Measurements from ENCODE around the gene FAXDC2. TPM values are rescaled to one million over a fixed set of nuclear protein-coding genes. Genes with fewer than 3 reads are reported as not detected.

Gene FAXDC2
- total RNA-seq, 1 experiment from 2014 or later: 0.39 TPM

- intact Hi-C loops (cut with micrococcal nuclease; ENCODE audit: unreplicated experiment) (no loop called here), in situ Hi-C loops (cut with HindIII; ENCODE audit: low pct_unique_long_range_greater_than_20kb, low sequenced_read_pairs) (no loop called here)
- CTCF ChIA-PET: no interaction called here
- no peak for TF ChIP-seq TCF7L2 (IDR thresholded peaks at IDR 0.05; ENCODE audit: low read depth, low read length)
- no peak for TF ChIP-seq SIN3A (IDR thresholded peaks at IDR 0.05; ENCODE audit: borderline replicate concordance, insufficient read depth, low read depth, low read length)
- TF ChIP-seq POLR2AphosphoS5 (IDR thresholded peaks at IDR 0.05; ENCODE audit: low read depth, low read length): no peak
- no peak for TF ChIP-seq REST (IDR thresholded peaks at IDR 0.05; ENCODE audit: insufficient read depth in 1 of 2, low read depth in 2 of 2, low read length in 1 of 2)
- no peak for TF ChIP-seq CTCF (IDR thresholded peaks at IDR 0.05)
- ATAC-seq (no peak), DNase-seq (ENCODE audit: low read depth, low spot score) (no peak)
- Histone ChIP-seq H3K4me1 (ENCODE audit: control insufficient read depth, insufficient read depth, low read length) (no peaks in the 10 kb centered on the region), H3K27ac (ENCODE audit: low read length) (no peak overlapping the region), H3K4me3 (ENCODE audit: low read depth in 2 of 2, low read length in 2 of 2) (no peak overlapping the region), H3K9me3 (ENCODE audit: control insufficient read depth, insufficient read depth, low read depth, low read length) (no peaks in the 10 kb centered on the region), H3K36me3 (ENCODE audit: control insufficient read depth, insufficient read depth, low read length) (peaks cover 3% of the 10 kb centered on the region), H3K27me3 (ENCODE audit: control insufficient read depth, insufficient read depth, low read length) (no peaks in the 10 kb centered on the region)
- no TSS peak for BruUV-seq (replicated peaks)
- POLR2A ChIA-PET: no interaction called here
Measured at GRCh38 chr5:154830596-154830995, 19.8 kb downstream of the FAXDC2 start.

GRCh38 chr5:154830219-154830595, 20.2 kb downstream of the FAXDC2 start:
- TF ChIP-seq TCF7L2 (IDR thresholded peaks at IDR 0.05; ENCODE audit: low read depth, low read length) (no peak), POLR2AphosphoS5 (IDR thresholded peaks at IDR 0.05; ENCODE audit: low read depth, low read length) (no peak), SIN3A (IDR thresholded peaks at IDR 0.05; ENCODE audit: borderline replicate concordance, insufficient read depth, low read depth, low read length) (no peak), CTCF (IDR thresholded peaks at IDR 0.05) (no peak), REST (IDR thresholded peaks at IDR 0.05; ENCODE audit: insufficient read depth in 1 of 2, low read depth in 2 of 2, low read length in 1 of 2) (no peak)
- peaks cover 3% of the 10 kb centered on the region for H3K36me3 ChIP-seq (ENCODE audit: control insufficient read depth, insufficient read depth, low read length)
- H3K4me1 ChIP-seq (ENCODE audit: control insufficient read depth, insufficient read depth, low read length): no peaks in the 10 kb centered on the region
- no peak; the same call in 1 of the 2 replicates for ATAC-seq
- intact Hi-C loops (cut with micrococcal nuclease; ENCODE audit: unreplicated experiment): no loop called here
- ChIA-PET POLR2A (no interaction called here), CTCF (no interaction called here)
- no peak for DNase-seq (ENCODE audit: low read depth, low spot score)
- no peak overlapping the region for H3K4me3 ChIP-seq (ENCODE audit: low read depth in 2 of 2, low read length in 2 of 2)
- no peaks in the 10 kb centered on the region for H3K9me3 ChIP-seq (ENCODE audit: control insufficient read depth, insufficient read depth, low read depth, low read length)
- no TSS peak for BruUV-seq (replicated peaks)
- no peak overlapping the region for H3K27ac ChIP-seq (ENCODE audit: low read length)
- H3K27me3 ChIP-seq (ENCODE audit: control insufficient read depth, insufficient read depth, low read length): no peaks in the 10 kb centered on the region
- in situ Hi-C loops (cut with HindIII; ENCODE audit: low pct_unique_long_range_greater_than_20kb, low sequenced_read_pairs): no loop called here
